ENCODE data around the gene COBL. TPM values are rescaled to one million over a fixed set of nuclear protein-coding genes. Genes with fewer than 3 reads are reported as not detected.

Gene COBL
- total RNA-seq, 2 experiments from 2014 or later = not detected

GRCh38 chr7:51318886-51319579 is 2.4 kb upstream of the COBL start:
- H3K4me1 Mint-ChIP-seq = peaks cover 7% of the 10 kb centered on the region
- no peak overlapping the region for H3K4me3 Mint-ChIP-seq
- H3K27me3 Mint-ChIP-seq = peaks cover 39% of the 10 kb centered on the region
- no peak overlapping the region for H3K27ac Mint-ChIP-seq
- no peaks in the 10 kb centered on the region for H3K36me3 Mint-ChIP-seq
- DNase-seq (no peak), ATAC-seq (no peak)
- H3K9me3 Mint-ChIP-seq (ENCODE audit: low read depth) = no peaks in the 10 kb centered on the region
- CTCF ChIA-PET = no interaction called here

GRCh38 chr7:51318001-51318400 is 1.4 kb upstream of the COBL start:
- DNase-seq (no peak), ATAC-seq (no peak)
- Mint-ChIP-seq H3K36me3 (no peaks in the 10 kb centered on the region), H3K27me3 (peaks cover 45% of the 10 kb centered on the region), H3K9me3 (ENCODE audit: low read depth) (no peaks in the 10 kb centered on the region), H3K27ac (no peak overlapping the region), H3K4me1 (peaks cover 7% of the 10 kb centered on the region), H3K4me3 (no peak overlapping the region)
- CTCF ChIA-PET = no interaction called here

GRCh38 chr7:51317582-51317910 is 937 bp upstream of the COBL start:
- DNase-seq (no peak), ATAC-seq (no peak)
- Mint-ChIP-seq H3K27ac (no peak overlapping the region), H3K27me3 (peaks cover 45% of the 10 kb centered on the region), H3K9me3 (ENCODE audit: low read depth) (no peaks in the 10 kb centered on the region), H3K36me3 (no peaks in the 10 kb centered on the region), H3K4me3 (no peak overlapping the region), H3K4me1 (peaks cover 7% of the 10 kb centered on the region)
- CTCF ChIA-PET = no interaction called here

- no peaks in the 10 kb centered on the region for H3K9me3 Mint-ChIP-seq (ENCODE audit: low read depth)
- peaks cover 7% of the 10 kb centered on the region for H3K4me1 Mint-ChIP-seq
- H3K27ac Mint-ChIP-seq = no peak overlapping the region
- no peak overlapping the region for H3K4me3 Mint-ChIP-seq
- no peaks in the 10 kb centered on the region for H3K36me3 Mint-ChIP-seq
- CTCF ChIA-PET = no interaction called here
- ATAC-seq (no peak), DNase-seq (no peak)
- H3K27me3 Mint-ChIP-seq = peaks cover 45% of the 10 kb centered on the region
These were observed 345 bp downstream of the COBL start for GRCh38 chr7:51316262-51316665.

GRCh38 chr7:51315393-51316261 is 982 bp downstream of the COBL start:
- Mint-ChIP-seq H3K36me3 (no peaks in the 10 kb centered on the region), H3K27me3 (peaks cover 45% of the 10 kb centered on the region), H3K4me3 (no peak overlapping the region), H3K27ac (no peak overlapping the region), H3K4me1 (peaks cover 7% of the 10 kb centered on the region), H3K9me3 (ENCODE audit: low read depth) (no peaks in the 10 kb centered on the region)
- no peak for ATAC-seq
- DNase-seq = no peak
- CTCF ChIA-PET = no interaction called here

- H3K4me3 Mint-ChIP-seq = no peak overlapping the region
These were observed 1.9 kb downstream of the COBL start for GRCh38 chr7:51314726-51315125.

GRCh38 chr7:51313738-51314425 is 2.7 kb downstream of the COBL start:
- peaks cover 45% of the 10 kb centered on the region for H3K27me3 Mint-ChIP-seq
- CTCF ChIA-PET = no interaction called here
- H3K4me1 Mint-ChIP-seq = peaks cover 7% of the 10 kb centered on the region
- no peak overlapping the region for H3K27ac Mint-ChIP-seq
- H3K36me3 Mint-ChIP-seq = no peaks in the 10 kb centered on the region
- no peak overlapping the region for H3K4me3 Mint-ChIP-seq
- no peak for DNase-seq
- H3K9me3 Mint-ChIP-seq (ENCODE audit: low read depth) = no peaks in the 10 kb centered on the region
- ATAC-seq = no peak

More at GRCh38 chr7:51314726-51315125, 1.9 kb downstream of the COBL start:
- no peaks in the 10 kb centered on the region for H3K9me3 Mint-ChIP-seq (ENCODE audit: low read depth)
- H3K27me3 Mint-ChIP-seq = peaks cover 45% of the 10 kb centered on the region
- DNase-seq (no peak), ATAC-seq (no peak)
- no peaks in the 10 kb centered on the region for H3K36me3 Mint-ChIP-seq
- peaks cover 7% of the 10 kb centered on the region for H3K4me1 Mint-ChIP-seq
- CTCF ChIA-PET = no interaction called here
- no peak overlapping the region for H3K27ac Mint-ChIP-seq

GRCh38 chr7:51312951-51313737 is 3.5 kb downstream of the COBL start:
- no peaks in the 10 kb centered on the region for H3K36me3 Mint-ChIP-seq
- no peak overlapping the region for H3K4me3 Mint-ChIP-seq
- H3K27me3 Mint-ChIP-seq = peaks cover 41% of the 10 kb centered on the region
- H3K9me3 Mint-ChIP-seq (ENCODE audit: low read depth) = no peaks in the 10 kb centered on the region
- DNase-seq = no peak
- peaks cover 7% of the 10 kb centered on the region for H3K4me1 Mint-ChIP-seq
- no peak overlapping the region for H3K27ac Mint-ChIP-seq
- CTCF ChIA-PET = no interaction called here
- ATAC-seq = no peak

GRCh38 chr7:51311166-51311565 is 5.4 kb downstream of the COBL start:
- H3K9me3 Mint-ChIP-seq (ENCODE audit: low read depth) = no peaks in the 10 kb centered on the region
- no peak overlapping the region for H3K27ac Mint-ChIP-seq
- H3K36me3 Mint-ChIP-seq = no peaks in the 10 kb centered on the region
- no peak overlapping the region for H3K4me3 Mint-ChIP-seq
- CTCF ChIA-PET = no interaction called here
- H3K4me1 Mint-ChIP-seq = peaks cover 4% of the 10 kb centered on the region
- no peak for DNase-seq
- peaks cover 27% of the 10 kb centered on the region for H3K27me3 Mint-ChIP-seq
- ATAC-seq = no peak

GRCh38 chr7:51310131-51310583 is 6.5 kb downstream of the COBL start:
- Mint-ChIP-seq H3K27me3 (peaks cover 17% of the 10 kb centered on the region), H3K4me3 (no peak overlapping the region), H3K27ac (no peak overlapping the region), H3K4me1 (no peaks in the 10 kb centered on the region), H3K36me3 (no peaks in the 10 kb centered on the region), H3K9me3 (ENCODE audit: low read depth) (no peaks in the 10 kb centered on the region)
- CTCF ChIA-PET = no interaction called here
- no peak for DNase-seq
- ATAC-seq = no peak

GRCh38 chr7:51309361-51310130 is 7.1 kb downstream of the COBL start:
- ATAC-seq (no peak), DNase-seq (no peak)
- Mint-ChIP-seq H3K27ac (no peak overlapping the region), H3K36me3 (no peaks in the 10 kb centered on the region), H3K4me1 (no peaks in the 10 kb centered on the region), H3K4me3 (no peak overlapping the region), H3K27me3 (peaks cover 11% of the 10 kb centered on the region), H3K9me3 (ENCODE audit: low read depth) (no peaks in the 10 kb centered on the region)
- CTCF ChIA-PET = no interaction called here

- no peaks in the 10 kb centered on the region for H3K9me3 Mint-ChIP-seq (ENCODE audit: low read depth)
- H3K4me1 Mint-ChIP-seq = no peaks in the 10 kb centered on the region
- H3K27ac Mint-ChIP-seq = no peak overlapping the region
- DNase-seq (no peak), ATAC-seq (no peak)
- H3K4me3 Mint-ChIP-seq = no peak overlapping the region
- CTCF ChIA-PET = interaction anchor here (0.6 kb wide), 1 partner anchor 130 kb away, joined by 3 read pairs; no protein-coding TSS in a partner anchor
- H3K27me3 Mint-ChIP-seq = peaks cover 3% of the 10 kb centered on the region
- no peaks in the 10 kb centered on the region for H3K36me3 Mint-ChIP-seq
These were observed 7.9 kb downstream of the COBL start for GRCh38 chr7:51308696-51309095.

Data from activated CD8-positive, alpha-beta memory T cell treated with anti-CD3 and anti-CD28 coated beads, Interleukin-2, amount 10 ng/mL, durations not matched to agents 7 days and 5 days (primary cell).